Measurements from ENCODE around the gene TGFBR3.
"Not testable (repeated sequence)": the region's sequence is repeated elsewhere in the genome, so short reads cannot be mapped to it uniquely, and the experiment has no call there.

Gene TGFBR3

GRCh38 chr1:91846007-91846638 is 39.8 kb downstream of the TGFBR3 start:
- H3K4me1 Mint-ChIP-seq (ENCODE audit: low read depth): peaks cover 8% of the 10 kb centered on the region
- H3K4me3 Mint-ChIP-seq: no peak overlapping the region
- no peaks in the 10 kb centered on the region for H3K36me3 Mint-ChIP-seq (ENCODE audit: low read depth)
- H3K27ac Mint-ChIP-seq: no peak overlapping the region
- H3K9me3 Mint-ChIP-seq: peaks cover 3% of the 10 kb centered on the region
- H3K27me3 Mint-ChIP-seq: peaks cover 5% of the 10 kb centered on the region

- no peak overlapping the region for H3K4me3 Mint-ChIP-seq
- peaks cover 8% of the 10 kb centered on the region for H3K4me1 Mint-ChIP-seq (ENCODE audit: low read depth)
These were observed 41.0 kb downstream of the TGFBR3 start for GRCh38 chr1:91844862-91845528.

GRCh38 chr1:91843843-91844242 is 42.1 kb downstream of the TGFBR3 start:
- no peaks in the 10 kb centered on the region for H3K36me3 Mint-ChIP-seq (ENCODE audit: low read depth)
- no peak overlapping the region for H3K27ac Mint-ChIP-seq
- no peak overlapping the region for H3K4me3 Mint-ChIP-seq
- H3K9me3 Mint-ChIP-seq: peaks cover 3% of the 10 kb centered on the region
- peaks cover 5% of the 10 kb centered on the region for H3K27me3 Mint-ChIP-seq
- H3K4me1 Mint-ChIP-seq (ENCODE audit: low read depth): peaks cover 8% of the 10 kb centered on the region

More at GRCh38 chr1:91844862-91845528, 41.0 kb downstream of the TGFBR3 start:
- Mint-ChIP-seq H3K9me3 (peaks cover 3% of the 10 kb centered on the region), H3K27ac (no peak overlapping the region), H3K27me3 (peaks cover 5% of the 10 kb centered on the region), H3K36me3 (ENCODE audit: low read depth) (no peaks in the 10 kb centered on the region)

- Mint-ChIP-seq H3K36me3 (ENCODE audit: low read depth) (no peaks in the 10 kb centered on the region), H3K9me3 (peaks cover 3% of the 10 kb centered on the region), H3K4me3 (no peak overlapping the region), H3K27me3 (peaks cover 5% of the 10 kb centered on the region), H3K27ac (no peak overlapping the region), H3K4me1 (ENCODE audit: low read depth) (peaks cover 8% of the 10 kb centered on the region)
These were observed 43.4 kb downstream of the TGFBR3 start for GRCh38 chr1:91842563-91842962.

GRCh38 chr1:91842056-91842455 is 43.9 kb downstream of the TGFBR3 start:
- peaks cover 3% of the 10 kb centered on the region for H3K9me3 Mint-ChIP-seq
- no peaks in the 10 kb centered on the region for H3K36me3 Mint-ChIP-seq (ENCODE audit: low read depth)
- H3K4me3 Mint-ChIP-seq: no peak overlapping the region
- peaks cover 5% of the 10 kb centered on the region for H3K27me3 Mint-ChIP-seq
- peaks cover 8% of the 10 kb centered on the region for H3K4me1 Mint-ChIP-seq (ENCODE audit: low read depth)
- no peak overlapping the region for H3K27ac Mint-ChIP-seq

- H3K27me3 Mint-ChIP-seq; H3K9me3 Mint-ChIP-seq; H3K36me3 Mint-ChIP-seq (ENCODE audit: low read depth); H3K27ac Mint-ChIP-seq; H3K4me1 Mint-ChIP-seq (ENCODE audit: low read depth); H3K4me3 Mint-ChIP-seq: not testable (repeated sequence)
These were observed 45.7 kb downstream of the TGFBR3 start for GRCh38 chr1:91840276-91840675.

- no peaks in the 10 kb centered on the region for H3K4me1 Mint-ChIP-seq (ENCODE audit: low read depth)
- H3K27ac Mint-ChIP-seq: no peak overlapping the region
- H3K36me3 Mint-ChIP-seq (ENCODE audit: low read depth): no peaks in the 10 kb centered on the region
- no peaks in the 10 kb centered on the region for H3K27me3 Mint-ChIP-seq
- H3K9me3 Mint-ChIP-seq: no peaks in the 10 kb centered on the region
- no peak overlapping the region for H3K4me3 Mint-ChIP-seq
These were observed 49.5 kb downstream of the TGFBR3 start for GRCh38 chr1:91836331-91837040.

- Mint-ChIP-seq H3K27me3 (no peaks in the 10 kb centered on the region), H3K4me1 (ENCODE audit: low read depth) (peaks cover 12% of the 10 kb centered on the region), H3K27ac (no peak overlapping the region), H3K4me3 (no peak overlapping the region), H3K36me3 (ENCODE audit: low read depth) (no peaks in the 10 kb centered on the region), H3K9me3 (no peaks in the 10 kb centered on the region)
These were observed 50.8 kb downstream of the TGFBR3 start for GRCh38 chr1:91835087-91835521.

- H3K36me3 Mint-ChIP-seq (ENCODE audit: low read depth); H3K27me3 Mint-ChIP-seq; H3K27ac Mint-ChIP-seq; H3K9me3 Mint-ChIP-seq; H3K4me3 Mint-ChIP-seq: not testable (repeated sequence)
- H3K4me1 Mint-ChIP-seq (ENCODE audit: low read depth): peaks cover 16% of the 10 kb centered on the region
These were observed 51.4 kb downstream of the TGFBR3 start for GRCh38 chr1:91834549-91834948.

- no peaks in the 10 kb centered on the region for H3K9me3 Mint-ChIP-seq
- no peak overlapping the region for H3K4me3 Mint-ChIP-seq
- no peak overlapping the region for H3K27ac Mint-ChIP-seq
- no peaks in the 10 kb centered on the region for H3K27me3 Mint-ChIP-seq
- H3K4me1 Mint-ChIP-seq (ENCODE audit: low read depth): peaks cover 16% of the 10 kb centered on the region
- no peaks in the 10 kb centered on the region for H3K36me3 Mint-ChIP-seq (ENCODE audit: low read depth)
These were observed 52.0 kb downstream of the TGFBR3 start for GRCh38 chr1:91833946-91834345.

GRCh38 chr1:91831132-91831930 is 54.6 kb downstream of the TGFBR3 start:
- Mint-ChIP-seq H3K27ac (no peak overlapping the region), H3K9me3 (no peaks in the 10 kb centered on the region), H3K4me3 (no peak overlapping the region), H3K4me1 (ENCODE audit: low read depth) (peaks cover 24% of the 10 kb centered on the region), H3K27me3 (no peaks in the 10 kb centered on the region), H3K36me3 (ENCODE audit: low read depth) (no peaks in the 10 kb centered on the region)

GRCh38 chr1:91830242-91831131 is 55.5 kb downstream of the TGFBR3 start:
- H3K36me3 Mint-ChIP-seq (ENCODE audit: low read depth): no peaks in the 10 kb centered on the region
- no peak overlapping the region for H3K4me3 Mint-ChIP-seq
- peaks cover 25% of the 10 kb centered on the region for H3K4me1 Mint-ChIP-seq (ENCODE audit: low read depth)
- H3K9me3 Mint-ChIP-seq: no peaks in the 10 kb centered on the region
- no peak overlapping the region for H3K27ac Mint-ChIP-seq
- no peaks in the 10 kb centered on the region for H3K27me3 Mint-ChIP-seq

GRCh38 chr1:91829293-91830153 is 56.4 kb downstream of the TGFBR3 start:
- H3K27me3 Mint-ChIP-seq: no peaks in the 10 kb centered on the region

More at GRCh38 chr1:91829293-91830153, 56.4 kb downstream of the TGFBR3 start:
- peaks cover 29% of the 10 kb centered on the region for H3K4me1 Mint-ChIP-seq (ENCODE audit: low read depth)
- no peaks in the 10 kb centered on the region for H3K36me3 Mint-ChIP-seq (ENCODE audit: low read depth)
- no peaks in the 10 kb centered on the region for H3K9me3 Mint-ChIP-seq
- no peak overlapping the region for H3K27ac Mint-ChIP-seq
- H3K4me3 Mint-ChIP-seq: no peak overlapping the region

Measured in stimulated activated naive CD8-positive, alpha-beta T cell treated with anti-CD3 and anti-CD28 coated beads, Interleukin-15, Interleukin-2, amounts not matched to agents 100 ng/mL and 50 ng/mL, for 24 hours (primary cell).